Trophoblast cell (in vitro differentiated cells and primary cell): ENCODE data around the gene NTSR1.
A peak's percentile ranks its signal among the peaks of the same experiment; 100 is the strongest.

Source experiments
- DNase-seq, 2 donors: peaks; one replicate each; pipeline ENCODE4 v3.0.0-alpha.2; 2016
- H2AFZ ChIP-seq: 2 replicates; pipeline ENCODE4 v1.6.1; 2013; ENCODE audit warnings: low read length, moderate library complexity, mild to moderate bottlenecking; ENCODE audit not compliant: insufficient read depth, poor library complexity
- H2AK5ac ChIP-seq: 2 replicates; pipeline ENCODE4 v1.6.1; 2013; ENCODE audit warnings: mild to moderate bottlenecking, low read length
- H2BK120ac ChIP-seq: 2 replicates; pipeline ENCODE4 v1.6.1; 2013; ENCODE audit warnings: low read length, mild to moderate bottlenecking, moderate library complexity; ENCODE audit not compliant: insufficient read depth, poor library complexity
- H2BK12ac ChIP-seq: 2 replicates; pipeline ENCODE4 v1.6.1; 2013; ENCODE audit warnings: mild to moderate bottlenecking, low read length, moderate library complexity
- H2BK5ac ChIP-seq: 2 replicates; pipeline ENCODE4 v1.6.1; 2013; ENCODE audit warnings: low read length, low read depth, moderate library complexity, mild to moderate bottlenecking; ENCODE audit not compliant: poor library complexity
- H3K14ac ChIP-seq: 2 replicates; pipeline ENCODE4 v1.6.1; 2013; ENCODE audit warnings: mild to moderate bottlenecking, low read length
- H3K18ac ChIP-seq: 2 replicates; pipeline ENCODE4 v1.6.1; 2013; ENCODE audit warnings: mild to moderate bottlenecking, low read length
- H3K23ac ChIP-seq: 2 replicates; pipeline ENCODE4 v1.6.1; 2013; ENCODE audit warnings: low read length
- H3K27ac ChIP-seq: 2 replicates; pipeline ENCODE4 v1.5.1; 2013; ENCODE audit warnings: low read depth, mild to moderate bottlenecking, inconsistent platforms, low read length, moderate library complexity
- H3K27me3 ChIP-seq: 2 replicates; pipeline ENCODE4 v1.6.1; 2013; ENCODE audit warnings: inconsistent platforms, mild to moderate bottlenecking, low read length, moderate library complexity; ENCODE audit not compliant: insufficient read depth
- H3K36me3 ChIP-seq, 2 experiments: 1 replicate in 1 of 2; 2 replicates in 1 of 2; pipeline ENCODE4 v1.6.1; 2013; ENCODE audit warnings: low read length in 2 of 2, mild to moderate bottlenecking in 2 of 2, moderate library complexity in 1 of 2; ENCODE audit not compliant: insufficient read depth in 2 of 2, control insufficient read depth in 1 of 2
- H3K4ac ChIP-seq: 2 replicates; pipeline ENCODE4 v1.6.1; 2013; ENCODE audit warnings: low read depth, mild to moderate bottlenecking, low read length, moderate library complexity
- H3K4me1 ChIP-seq, 2 experiments: 1 replicate in 1 of 2; 2 replicates in 1 of 2; pipeline ENCODE4 v1.6.1; 2013; ENCODE audit warnings: low read length in 2 of 2, mild to moderate bottlenecking in 2 of 2, moderate library complexity in 1 of 2; ENCODE audit not compliant: insufficient read depth in 2 of 2, control insufficient read depth in 1 of 2
- H3K4me2 ChIP-seq: 2 replicates; pipeline ENCODE4 v1.6.1; 2013; ENCODE audit warnings: inconsistent platforms, mild to moderate bottlenecking, low read length, moderate library complexity
- H3K4me3 ChIP-seq: 2 replicates; pipeline ENCODE4 v1.5.1; 2013; ENCODE audit warnings: mild to moderate bottlenecking, low read depth, low read length, inconsistent platforms
- H3K79me1 ChIP-seq: one replicate; pipeline ENCODE4 v1.6.1; 2013; ENCODE audit warnings: low read length
- H3K79me2 ChIP-seq: 2 replicates; pipeline ENCODE4 v1.6.1; 2013; ENCODE audit warnings: low read length, mild to moderate bottlenecking; ENCODE audit not compliant: control insufficient read depth, insufficient read depth, poor library complexity
- H3K9ac ChIP-seq: 2 replicates; pipeline ENCODE4 v1.6.1; 2013; ENCODE audit warnings: mild to moderate bottlenecking, low read length
- H3K9me3 ChIP-seq: 2 replicates; pipeline ENCODE4 v1.6.1; 2013; ENCODE audit warnings: low read depth, mild to moderate bottlenecking, control low read depth, inconsistent platforms, low read length; ENCODE audit not compliant: insufficient read depth
- H4K12ac ChIP-seq: 2 replicates; pipeline ENCODE4 v1.6.1; 2013; ENCODE audit warnings: low read depth, mild to moderate bottlenecking, low read length, moderate library complexity
- H4K8ac ChIP-seq: 2 replicates; pipeline ENCODE4 v1.6.1; 2013; ENCODE audit warnings: low read depth, mild to moderate bottlenecking, low read length, moderate library complexity
- H4K91ac ChIP-seq: one replicate; pipeline ENCODE4 v1.6.1; 2013; ENCODE audit warnings: low read depth, mild to moderate bottlenecking, low read length, moderate library complexity
- WGBS: extraction: QIAGEN DNeasy Blood & Tissue Kit; methylation state at CpG from one replicate; pipeline ENCODE4 v1.1.7; 2013; ENCODE audit warnings: missing lambda C conversion rate; ENCODE audit not compliant: insufficient read length, insufficient coverage; ENCODE audit errors: extremely low coverage; 5-methylcytosine and 5-hydroxymethylcytosine counted together

NTSR1 gene

DNA sequence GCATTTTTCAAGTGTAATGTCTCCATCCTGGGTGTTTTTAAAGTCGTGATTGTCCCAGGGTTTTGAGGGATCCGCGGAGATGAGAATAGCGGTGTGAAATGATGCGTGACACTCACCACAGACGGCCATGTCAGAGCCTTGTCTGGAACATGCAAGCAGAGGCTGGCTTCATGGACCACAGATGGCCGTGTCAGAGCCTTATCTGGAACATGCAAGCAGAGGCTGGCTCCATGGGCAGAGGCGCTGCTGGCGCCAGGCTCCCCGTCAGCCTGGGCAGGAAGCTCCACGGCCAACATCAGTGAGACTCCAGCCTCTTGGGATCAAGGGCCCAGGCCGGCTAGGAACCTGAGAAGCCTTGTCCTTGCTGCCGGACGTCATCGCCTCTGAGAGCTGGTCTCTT is 80.0 kb downstream of the NTSR1 start:
- H3K4me3 ChIP-seq: no peak overlapping the region
- no peak overlapping the region for H3K27ac ChIP-seq
- H3K4me2 ChIP-seq: no peak overlapping the region
- H3K4me1 ChIP-seq: peaks cover 18 to 29% of the 10 kb centered on the region in 2 experiments
- H3K27me3 ChIP-seq: no peaks in the 10 kb centered on the region
- H2AK5ac ChIP-seq: no peak overlapping the region
- WGBS: no CpG with 5 or more reads among the region's 15 CpGs
- H3K9ac ChIP-seq: no peak overlapping the region
- no peak overlapping the region for H4K12ac ChIP-seq
- H3K14ac ChIP-seq: no peak overlapping the region
- no peak overlapping the region for H2BK5ac ChIP-seq
- H2AFZ ChIP-seq: no peak overlapping the region
- DNase-seq: no peak
- H2BK12ac ChIP-seq: no peak overlapping the region
- H3K4ac ChIP-seq: no peak overlapping the region
- H4K91ac ChIP-seq: no peak overlapping the region
- no peak overlapping the region for H2BK120ac ChIP-seq
- no peak overlapping the region for H3K23ac ChIP-seq
- no peak overlapping the region for H3K18ac ChIP-seq
- H3K79me1 ChIP-seq: peaks cover 10% of the 10 kb centered on the region
- H3K9me3 ChIP-seq: peaks cover 3% of the 10 kb centered on the region
- no peaks in the 10 kb centered on the region for H3K79me2 ChIP-seq
- no peak overlapping the region for H4K8ac ChIP-seq
- H3K36me3 ChIP-seq: no peaks in the 10 kb centered on the region

GRCh38 chr20:62790075-62790474 is 81.4 kb downstream of the NTSR1 start:
- no CpG with 5 or more reads among the region's 12 CpGs for WGBS
- no peak for DNase-seq

GRCh38 chr20:62791301-62792181 is 82.9 kb downstream of the NTSR1 start:
- Histone ChIP-seq H3K4me2 (peak overlapping the region; percentile 44), H3K27me3 (no peaks in the 10 kb centered on the region), H3K36me3 (no peaks in the 10 kb centered on the region), H3K4ac (no peak overlapping the region), H3K27ac (peak overlapping the region; percentile 43), H3K4me1 (peaks cover 19 to 29% of the 10 kb centered on the region in 2 experiments), H3K9me3 (peaks cover 3% of the 10 kb centered on the region), H3K9ac (no peak overlapping the region), H2BK120ac (peak overlapping the region; percentile 45), H2AK5ac (no peak overlapping the region), H4K12ac (no peak overlapping the region), H3K14ac (peak overlapping the region; percentile 1), H2BK5ac (peak overlapping the region; percentile 59), H3K79me2 (peaks cover 3% of the 10 kb centered on the region), H3K23ac (no peak overlapping the region), H2AFZ (no peak overlapping the region), H4K91ac (peak overlapping the region; percentile 36), H3K18ac (no peak overlapping the region), H4K8ac (peak overlapping the region; percentile 1), H3K79me1 (peaks cover 19% of the 10 kb centered on the region), H3K4me3 (no peak overlapping the region), H2BK12ac (peak overlapping the region; percentile 16)
- peak; percentile 72 to 89 for DNase-seq
- no CpG with 5 or more reads among the region's 23 CpGs for WGBS

More at GRCh38 chr20:62790075-62790474, 81.4 kb downstream of the NTSR1 start:
- Histone ChIP-seq H3K79me1 (peaks cover 13% of the 10 kb centered on the region), H3K4me3 (no peak overlapping the region), H3K9ac (no peak overlapping the region), H3K4ac (no peak overlapping the region), H3K14ac (no peak overlapping the region), H3K79me2 (no peaks in the 10 kb centered on the region), H2AK5ac (no peak overlapping the region), H3K23ac (no peak overlapping the region), H3K27ac (no peak overlapping the region), H2BK12ac (no peak overlapping the region), H4K8ac (no peak overlapping the region), H4K91ac (no peak overlapping the region), H3K4me2 (no peak overlapping the region), H3K4me1 (peaks cover 21 to 34% of the 10 kb centered on the region in 2 experiments), H2BK120ac (no peak overlapping the region), H3K27me3 (no peaks in the 10 kb centered on the region), H2AFZ (no peak overlapping the region), H3K36me3 (no peaks in the 10 kb centered on the region), H3K18ac (no peak overlapping the region), H4K12ac (no peak overlapping the region), H3K9me3 (peaks cover 3% of the 10 kb centered on the region), H2BK5ac (no peak overlapping the region)

- Histone ChIP-seq H3K27me3 (no peaks in the 10 kb centered on the region), H3K9me3 (peaks cover 3% of the 10 kb centered on the region), H4K12ac (no peak overlapping the region), H2AK5ac (peak overlapping the region; percentile 92), H4K91ac (peak overlapping the region; percentile 36), H3K27ac (peak overlapping the region; percentile 67), H3K79me2 (peaks cover 5% of the 10 kb centered on the region), H3K14ac (peak overlapping the region; percentile 70), H3K4me3 (peak overlapping the region; percentile 11), H3K23ac (no peak overlapping the region), H2AFZ (peak overlapping the region; percentile 23), H2BK12ac (peak overlapping the region; percentile 95), H3K18ac (peak overlapping the region; percentile 22), H2BK120ac (peak overlapping the region; percentile 70), H3K9ac (no peak overlapping the region), H3K79me1 (peaks cover 22% of the 10 kb centered on the region), H3K36me3 (no peaks in the 10 kb centered on the region), H3K4me2 (peak overlapping the region; percentile 44), H3K4me1 (peaks cover 19 to 34% of the 10 kb centered on the region in 2 experiments), H3K4ac (no peak overlapping the region), H2BK5ac (no peak overlapping the region), H4K8ac (peak overlapping the region; percentile 1)
- DNase-seq: peak; percentile 51 to 54
- WGBS: no CpG with 5 or more reads among the region's 9 CpGs
Measured at GRCh38 chr20:62792182-62792939, 83.7 kb downstream of the NTSR1 start.
